Fibroblast of lung (primary cell): Measurements from ENCODE around the gene GPR84. TPM values are rescaled to one million over a fixed set of nuclear protein-coding genes. Genes with fewer than 3 reads are reported as not detected.

Experiments
- DNase-seq, 2 donors: peaks; one replicate each; pipeline versions ENCODE4 v3.0.0 to v3.0.0-alpha.2; 2010; ENCODE audit warnings: low read depth in 2 of 2
- H2AFZ ChIP-seq: 2 replicates; pipeline ENCODE4 v1.5.1; 2012; ENCODE audit warnings: low read length, control low read depth, inconsistent platforms
- H3K27ac ChIP-seq: 2 replicates; pipeline ENCODE4 v1.5.1; 2011; ENCODE audit warnings: low read length, control low read depth; ENCODE audit not compliant: insufficient read depth
- H3K27me3 ChIP-seq: 2 replicates; pipeline ENCODE4 v1.5.1; 2011; ENCODE audit warnings: mild to moderate bottlenecking, low read length; ENCODE audit not compliant: control insufficient read depth, insufficient read depth
- H3K36me3 ChIP-seq: 2 replicates; pipeline ENCODE4 v1.5.1; 2011; ENCODE audit warnings: low read length; ENCODE audit not compliant: control insufficient read depth, insufficient read depth
- H3K4me1 ChIP-seq: 2 replicates; pipeline ENCODE4 v1.5.1; 2011; ENCODE audit warnings: low read length; ENCODE audit not compliant: control insufficient read depth, insufficient read depth; ENCODE audit errors: extremely low read depth
- H3K4me2 ChIP-seq: 2 replicates; pipeline ENCODE4 v1.5.1; 2011; ENCODE audit warnings: low read length, control low read depth; ENCODE audit not compliant: insufficient read depth; ENCODE audit errors: extremely low read depth
- H3K4me3 ChIP-seq, 4 experiments: fragments of 200-600 bp in 1 of 4; sonication (generic) in 1 of 4; replicated peaks in 1 of 4; 2 replicates each; pipeline ENCODE4 v1.5.1; 2011 to 2016; ENCODE audit warnings: low read length in 4 of 4, low read depth in 3 of 4, mild to moderate bottlenecking in 3 of 4, control low read depth in 2 of 4, inconsistent platforms in 1 of 4, mixed read lengths in 1 of 4; ENCODE audit not compliant: insufficient read depth in 1 of 4; ENCODE audit errors: control extremely low read depth in 1 of 4
- H3K79me2 ChIP-seq: 2 replicates; pipeline ENCODE4 v1.5.1; 2012; ENCODE audit warnings: mild to moderate bottlenecking, low read length, inconsistent platforms; ENCODE audit not compliant: control insufficient read depth, insufficient read depth
- H3K9ac ChIP-seq: 2 replicates; pipeline ENCODE4 v1.5.1; 2011; ENCODE audit warnings: mild to moderate bottlenecking, low read length, control low read depth; ENCODE audit not compliant: insufficient read depth
- H3K9me3 ChIP-seq: 2 replicates; pipeline ENCODE4 v1.5.1; 2012; ENCODE audit warnings: low read depth, low read length; ENCODE audit not compliant: control insufficient read depth, insufficient read depth
- H4K20me1 ChIP-seq: 2 replicates; pipeline ENCODE4 v1.5.1; 2011; ENCODE audit warnings: low read length; ENCODE audit not compliant: control insufficient read depth, insufficient read depth; ENCODE audit errors: extremely low read depth
- EZH2 ChIP-seq: IDR thresholded peaks from 2 replicates; pipeline ENCODE4 v1.5.1; 2012; ENCODE audit warnings: low read length, control low read depth, mild to moderate bottlenecking; ENCODE audit errors: missing control alignments
- polyA minus RNA-seq: library from RNA; depleted of rRNA, polyadenylated mRNA; stranded (reverse); fragments of >200 nt; gene quantifications from 2 replicates; pipeline ENCODE4 v1.2.3, GENCODE V29; 2011; ENCODE audit warnings: low replicate concordance
- polyA plus RNA-seq, 2 donors: library from polyadenylated mRNA; depleted of rRNA in 1 of 2; stranded (reverse) in 1 of 2; unstranded in 1 of 2; fragments of >200 nt; gene quantifications; 2 replicates each; pipeline ENCODE4 v1.2.1, GENCODE V29; 2011 to 2012; ENCODE audit warnings: missing spikeins in 1 of 2
- total RNA-seq: library from RNA; depleted of rRNA; stranded (reverse); fragments of >200 nt; gene quantifications from 2 replicates; pipeline ENCODE4 v1.2.1, GENCODE V29; 2014
- TF ChIP-seq, protein P1 (sequence below), 2 donors: IDR thresholded peaks in 1 of 2; conservative IDR thresholded peaks in 1 of 2; 1 replicate in 1 of 2; 2 replicates in 1 of 2; pipeline ENCODE4 v1.5.1; 2011 to 2012; ENCODE audit warnings: low read length in 2 of 2, control low read depth in 1 of 2, inconsistent platforms in 1 of 2, low read depth in 1 of 2, mild to moderate bottlenecking in 1 of 2

Gene GPR84
- total RNA-seq: not detected in 2 replicates
- polyA plus RNA-seq: 0.03 TPM in 1 of 2 replicates, not detected in the other
- polyA plus RNA-seq (2012): not detected in 2 replicates
- polyA minus RNA-seq: not detected in 2 replicates

DNA sequence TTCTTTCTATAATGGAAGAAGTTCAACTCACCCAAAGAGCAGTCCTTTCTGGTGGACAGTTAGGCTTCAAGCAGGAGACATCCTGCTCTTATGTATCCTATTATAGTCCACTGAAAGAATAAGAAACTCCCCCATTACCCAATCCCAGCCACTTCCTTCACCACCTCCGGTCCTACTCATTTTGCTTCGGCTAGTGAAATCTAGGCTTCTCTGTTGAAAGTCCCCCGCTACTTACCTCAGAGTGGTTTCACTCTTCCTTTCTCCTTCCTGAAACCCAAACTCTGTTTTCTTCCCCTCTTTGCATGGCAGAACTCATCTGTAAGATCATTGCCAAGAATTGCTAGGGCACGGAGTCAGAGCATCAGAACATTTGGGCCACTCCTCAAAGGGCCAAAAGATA lies at the start of gene GPR84:
TSS of gene GPR84 (minus strand) at position 74 of the 400 bp plus-strand sequence. CDS start 635 bp downstream, outside the sequence.
- no peak within 1 kb of the TSS for H3K4me2 ChIP-seq
- no peak within 1 kb of the TSS for H3K9ac ChIP-seq
- no peaks in the 10 kb centered on the region for H3K27me3 ChIP-seq
- H2AFZ ChIP-seq: no peak within 1 kb of the TSS
- H3K36me3 ChIP-seq: no peaks in the 10 kb centered on the region
- no peak within 1 kb of the TSS for H3K27ac ChIP-seq
- no peak for DNase-seq
- peaks cover 16% of the 10 kb centered on the region for H3K4me1 ChIP-seq
- H3K4me3 ChIP-seq: no peak within 1 kb of the TSS
- no peaks in the 10 kb centered on the region for H3K79me2 ChIP-seq
- TF ChIP-seq EZH2: no peak
- TF ChIP-seq, protein P1, sequence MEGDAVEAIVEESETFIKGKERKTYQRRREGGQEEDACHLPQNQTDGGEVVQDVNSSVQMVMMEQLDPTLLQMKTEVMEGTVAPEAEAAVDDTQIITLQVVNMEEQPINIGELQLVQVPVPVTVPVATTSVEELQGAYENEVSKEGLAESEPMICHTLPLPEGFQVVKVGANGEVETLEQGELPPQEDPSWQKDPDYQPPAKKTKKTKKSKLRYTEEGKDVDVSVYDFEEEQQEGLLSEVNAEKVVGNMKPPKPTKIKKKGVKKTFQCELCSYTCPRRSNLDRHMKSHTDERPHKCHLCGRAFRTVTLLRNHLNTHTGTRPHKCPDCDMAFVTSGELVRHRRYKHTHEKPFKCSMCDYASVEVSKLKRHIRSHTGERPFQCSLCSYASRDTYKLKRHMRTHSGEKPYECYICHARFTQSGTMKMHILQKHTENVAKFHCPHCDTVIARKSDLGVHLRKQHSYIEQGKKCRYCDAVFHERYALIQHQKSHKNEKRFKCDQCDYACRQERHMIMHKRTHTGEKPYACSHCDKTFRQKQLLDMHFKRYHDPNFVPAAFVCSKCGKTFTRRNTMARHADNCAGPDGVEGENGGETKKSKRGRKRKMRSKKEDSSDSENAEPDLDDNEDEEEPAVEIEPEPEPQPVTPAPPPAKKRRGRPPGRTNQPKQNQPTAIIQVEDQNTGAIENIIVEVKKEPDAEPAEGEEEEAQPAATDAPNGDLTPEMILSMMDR (conservative IDR thresholded peaks at IDR 0.05 in 1 of 2, IDR thresholded peaks at IDR 0.05 in 1 of 2; ENCODE audit: low read depth in 1 of 2, low read length in 2 of 2): no peak
- no peaks in the 10 kb centered on the region for H4K20me1 ChIP-seq
- H3K9me3 ChIP-seq: no peaks in the 10 kb centered on the region

DNA sequence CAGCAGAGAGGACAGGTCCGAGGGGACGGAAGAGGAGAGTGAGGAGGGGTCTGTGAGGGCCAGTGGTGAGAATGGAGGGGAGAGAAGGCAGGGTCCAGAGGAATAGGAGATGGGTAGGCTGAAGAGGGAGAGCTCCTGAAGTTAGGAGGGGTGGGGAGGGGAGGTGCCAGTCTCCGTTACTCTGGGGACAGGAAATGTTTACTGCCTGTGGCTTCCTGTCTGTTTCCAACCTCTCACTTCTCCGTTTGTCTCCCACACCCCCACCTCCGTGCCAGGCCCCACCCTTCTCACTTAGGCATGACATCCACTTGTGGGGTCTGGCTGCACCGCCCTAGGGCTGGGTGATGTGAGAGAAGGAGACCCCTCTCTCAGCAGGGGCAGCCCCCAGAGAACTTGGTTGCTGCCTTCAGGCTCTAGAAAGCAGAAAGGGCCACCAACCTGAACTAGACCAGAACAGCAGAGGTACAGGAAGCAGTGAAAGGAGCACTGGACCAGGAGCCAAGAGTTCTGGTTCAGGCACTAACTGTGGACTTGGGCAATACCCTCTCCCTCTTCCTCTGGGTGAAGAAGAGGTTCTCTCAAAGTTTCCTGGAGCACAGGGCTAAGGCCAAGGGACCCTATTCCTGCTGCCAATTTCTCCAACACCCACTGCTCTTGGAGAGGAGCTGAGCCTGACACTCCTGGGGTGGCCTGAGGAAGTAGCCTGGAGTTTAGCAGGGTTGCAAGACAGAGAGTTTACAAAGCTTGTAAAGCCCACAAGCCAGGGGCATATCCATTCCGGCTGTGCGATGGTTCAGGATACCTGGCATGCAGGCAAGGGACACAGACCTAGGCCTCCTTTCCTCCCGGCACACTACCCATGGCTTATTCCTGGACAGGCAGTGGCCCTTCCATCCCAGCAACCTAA lies 49.3 kb upstream of the GPR84 start:
- Histone ChIP-seq H3K4me1 (peaks cover 39% of the 10 kb centered on the region), H3K27me3 (no peaks in the 10 kb centered on the region)
- peak in 1 of 2 donors; percentile 37 for DNase-seq

DNA sequence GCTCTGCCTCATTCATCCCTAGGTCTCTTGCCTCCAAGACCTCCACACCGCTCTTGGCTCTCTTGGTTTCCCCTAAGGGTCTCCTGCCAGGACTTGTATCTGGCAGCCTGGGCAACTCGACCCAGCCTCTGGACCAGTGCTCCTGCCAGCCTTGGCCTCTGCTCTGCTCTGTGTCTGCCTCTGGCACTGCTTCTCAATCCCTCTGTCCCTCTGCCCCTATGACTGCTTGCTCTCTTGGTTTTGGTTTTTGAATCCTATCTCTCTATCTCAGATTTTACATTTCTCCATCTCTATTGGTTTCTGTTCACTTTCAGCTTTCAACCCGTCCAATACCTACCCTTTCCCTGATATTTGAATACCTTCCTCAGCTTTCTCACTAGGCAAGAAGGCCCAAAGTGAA lies 48.5 kb upstream of the GPR84 start:
- H3K27ac ChIP-seq: peak overlapping the region; percentile 44
- peak overlapping the region in 1 of 4 experiments; percentile 23 for H3K4me3 ChIP-seq
- no peaks in the 10 kb centered on the region for H3K27me3 ChIP-seq
- H3K4me1 ChIP-seq: peaks cover 39% of the 10 kb centered on the region
- H3K36me3 ChIP-seq: peaks cover 16% of the 10 kb centered on the region
- no peak overlapping the region for H2AFZ ChIP-seq
- peaks cover 88% of the 10 kb centered on the region for H3K79me2 ChIP-seq
- DNase-seq: no peak
- H3K9ac ChIP-seq: no peak overlapping the region
- TF ChIP-seq EZH2: no peak
- TF ChIP-seq, protein P1 (conservative IDR thresholded peaks at IDR 0.05 in 1 of 2, IDR thresholded peaks at IDR 0.05 in 1 of 2; ENCODE audit: low read depth in 1 of 2, low read length in 2 of 2): no peak
- no peaks in the 10 kb centered on the region for H3K9me3 ChIP-seq
- no peaks in the 10 kb centered on the region for H4K20me1 ChIP-seq
- peak overlapping the region; percentile 54 for H3K4me2 ChIP-seq

More for the DNA sequence above, 49.3 kb upstream of the GPR84 start:
- Histone ChIP-seq H3K9ac (peak overlapping the region; percentile 11), H4K20me1 (no peaks in the 10 kb centered on the region), H2AFZ (no peak overlapping the region), H3K4me2 (peak overlapping the region; percentile 54), H3K4me3 (peak overlapping the region in 3 of 4 experiments; percentile 0 to 28 (median 2)), H3K9me3 (no peaks in the 10 kb centered on the region), H3K27ac (peak overlapping the region; percentile 44), H3K36me3 (peaks cover 12% of the 10 kb centered on the region), H3K79me2 (peaks cover 91% of the 10 kb centered on the region)
- TF ChIP-seq, protein P1 (conservative IDR thresholded peaks at IDR 0.05 in 1 of 2, IDR thresholded peaks at IDR 0.05 in 1 of 2; ENCODE audit: low read depth in 1 of 2, low read length in 2 of 2): no peak
- no peak for TF ChIP-seq EZH2
